Neural cell (in vitro differentiated cells): ENCODE measurements around the gene CRKL.

Source experiments
- POLR2AphosphoS5 ChIP-seq: IDR thresholded peaks from 2 replicates; pipeline ENCODE4 v1.6.1; 2012
- REST ChIP-seq: IDR thresholded peaks from 2 replicates; pipeline ENCODE4 v1.6.1; 2012; ENCODE audit warnings: borderline replicate concordance
- TF ChIP-seq, protein P1 (sequence below): fragments of 450-650 bp; IDR thresholded peaks from 2 replicates; pipeline ENCODE4 v1.5.1; 2014; ENCODE audit warnings: antibody characterized with exemption, mild to moderate bottlenecking, moderate library complexity; ENCODE audit not compliant: poor library complexity, severe bottlenecking

- TF ChIP-seq, protein P1, sequence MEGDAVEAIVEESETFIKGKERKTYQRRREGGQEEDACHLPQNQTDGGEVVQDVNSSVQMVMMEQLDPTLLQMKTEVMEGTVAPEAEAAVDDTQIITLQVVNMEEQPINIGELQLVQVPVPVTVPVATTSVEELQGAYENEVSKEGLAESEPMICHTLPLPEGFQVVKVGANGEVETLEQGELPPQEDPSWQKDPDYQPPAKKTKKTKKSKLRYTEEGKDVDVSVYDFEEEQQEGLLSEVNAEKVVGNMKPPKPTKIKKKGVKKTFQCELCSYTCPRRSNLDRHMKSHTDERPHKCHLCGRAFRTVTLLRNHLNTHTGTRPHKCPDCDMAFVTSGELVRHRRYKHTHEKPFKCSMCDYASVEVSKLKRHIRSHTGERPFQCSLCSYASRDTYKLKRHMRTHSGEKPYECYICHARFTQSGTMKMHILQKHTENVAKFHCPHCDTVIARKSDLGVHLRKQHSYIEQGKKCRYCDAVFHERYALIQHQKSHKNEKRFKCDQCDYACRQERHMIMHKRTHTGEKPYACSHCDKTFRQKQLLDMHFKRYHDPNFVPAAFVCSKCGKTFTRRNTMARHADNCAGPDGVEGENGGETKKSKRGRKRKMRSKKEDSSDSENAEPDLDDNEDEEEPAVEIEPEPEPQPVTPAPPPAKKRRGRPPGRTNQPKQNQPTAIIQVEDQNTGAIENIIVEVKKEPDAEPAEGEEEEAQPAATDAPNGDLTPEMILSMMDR: no peak
- TF ChIP-seq REST (no peak), POLR2AphosphoS5 (no peak)
These were observed 60.4 kb downstream of the CRKL start for GRCh38 chr22:20977516-20978170.
